Measurements from ENCODE around the gene PRDM16. TPM values are rescaled to one million over a fixed set of nuclear protein-coding genes. Genes with fewer than 3 reads are reported as not detected.

PRDM16 gene
- total and polyA plus RNA-seq, 2 experiments from 2014 or later = 41.8 to 55.8 TPM

DNA sequence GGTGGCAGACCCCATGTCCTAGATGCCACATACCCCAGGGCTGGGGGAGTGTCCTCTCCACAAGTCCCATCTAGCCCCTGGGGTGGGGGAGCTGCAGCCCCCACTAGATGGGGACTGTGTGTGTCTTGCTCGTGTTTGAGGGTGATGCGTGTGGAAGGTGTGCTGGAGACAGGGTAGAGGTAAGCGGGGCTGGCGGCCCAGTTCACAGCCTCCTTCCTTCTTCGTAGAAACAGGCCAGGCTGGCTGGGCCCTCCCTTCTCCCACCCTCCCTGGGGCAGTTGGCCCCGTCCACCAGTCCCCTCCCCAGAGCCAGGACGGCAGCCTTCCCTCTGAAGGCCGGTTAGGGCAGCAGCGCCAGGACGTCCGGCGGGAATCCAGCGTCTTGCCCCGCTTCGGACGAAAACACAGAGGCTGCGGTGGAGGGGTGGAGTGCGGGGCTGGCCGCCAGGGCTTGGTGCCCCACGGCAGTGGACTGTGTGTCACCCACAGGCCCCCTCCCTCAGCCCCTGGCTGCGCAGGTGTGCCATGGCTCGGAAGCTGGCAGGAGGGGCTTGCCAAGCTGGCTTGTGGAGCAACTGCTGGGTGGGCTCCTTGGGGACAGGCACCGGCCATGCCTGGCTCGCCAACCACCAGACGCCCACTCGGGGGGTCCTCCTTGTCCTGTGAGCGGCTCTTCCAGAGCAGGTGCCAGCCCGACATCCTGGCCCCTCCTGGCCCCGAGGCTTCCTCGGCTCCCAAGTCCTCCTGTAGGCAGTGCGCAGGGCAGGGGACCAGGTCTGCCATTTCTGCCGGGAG, 3.6 kb downstream of the PRDM16 start:
- H3K27ac ChIP-seq = no peak overlapping the region
- peaks cover 65% of the 10 kb centered on the region for H3K27me3 ChIP-seq
- DNase-seq (ENCODE audit: low read depth in 1 of 2, low spot score in 1 of 2) = peak in 1 of 2 donors; percentile 45
- peak overlapping the region; percentile 82 for H3K4me3 ChIP-seq
- no peaks in the 10 kb centered on the region for H3K9me3 ChIP-seq (ENCODE audit: low read depth)
- no peaks in the 10 kb centered on the region for H3K36me3 ChIP-seq
- peaks cover 47% of the 10 kb centered on the region for H3K4me1 ChIP-seq (ENCODE audit: low read depth)
- TF ChIP-seq, protein P1, sequence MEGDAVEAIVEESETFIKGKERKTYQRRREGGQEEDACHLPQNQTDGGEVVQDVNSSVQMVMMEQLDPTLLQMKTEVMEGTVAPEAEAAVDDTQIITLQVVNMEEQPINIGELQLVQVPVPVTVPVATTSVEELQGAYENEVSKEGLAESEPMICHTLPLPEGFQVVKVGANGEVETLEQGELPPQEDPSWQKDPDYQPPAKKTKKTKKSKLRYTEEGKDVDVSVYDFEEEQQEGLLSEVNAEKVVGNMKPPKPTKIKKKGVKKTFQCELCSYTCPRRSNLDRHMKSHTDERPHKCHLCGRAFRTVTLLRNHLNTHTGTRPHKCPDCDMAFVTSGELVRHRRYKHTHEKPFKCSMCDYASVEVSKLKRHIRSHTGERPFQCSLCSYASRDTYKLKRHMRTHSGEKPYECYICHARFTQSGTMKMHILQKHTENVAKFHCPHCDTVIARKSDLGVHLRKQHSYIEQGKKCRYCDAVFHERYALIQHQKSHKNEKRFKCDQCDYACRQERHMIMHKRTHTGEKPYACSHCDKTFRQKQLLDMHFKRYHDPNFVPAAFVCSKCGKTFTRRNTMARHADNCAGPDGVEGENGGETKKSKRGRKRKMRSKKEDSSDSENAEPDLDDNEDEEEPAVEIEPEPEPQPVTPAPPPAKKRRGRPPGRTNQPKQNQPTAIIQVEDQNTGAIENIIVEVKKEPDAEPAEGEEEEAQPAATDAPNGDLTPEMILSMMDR (IDR thresholded peaks at IDR 0.05; ENCODE audit: low read depth, low read length) = no peak

DNA sequence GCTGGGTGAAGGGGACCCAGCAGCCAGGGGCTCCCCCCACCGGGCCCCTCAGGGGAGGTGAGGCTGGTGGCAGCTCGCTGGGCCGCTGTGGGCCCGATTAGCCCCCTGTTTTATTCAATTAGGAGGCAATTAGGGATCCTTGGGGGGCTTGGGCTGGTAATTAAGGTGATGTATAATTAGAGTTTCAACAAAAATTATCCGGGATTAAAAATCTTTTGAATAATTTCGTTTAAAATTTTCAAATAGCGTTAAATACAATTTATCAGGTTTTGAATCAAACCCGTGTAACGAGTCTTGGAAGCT, 4.1 kb downstream of the PRDM16 start:
- H3K27me3 ChIP-seq = peaks cover 60% of the 10 kb centered on the region
- H3K36me3 ChIP-seq = no peaks in the 10 kb centered on the region
- DNase-seq (ENCODE audit: low read depth in 1 of 2, low spot score in 1 of 2) = no peak
- TF ChIP-seq, protein P1 (IDR thresholded peaks at IDR 0.05; ENCODE audit: low read depth, low read length) = no peak
- H3K4me3 ChIP-seq = peak overlapping the region; percentile 82
- H3K9me3 ChIP-seq (ENCODE audit: low read depth) = no peaks in the 10 kb centered on the region
- H3K27ac ChIP-seq = no peak overlapping the region
- peaks cover 47% of the 10 kb centered on the region for H3K4me1 ChIP-seq (ENCODE audit: low read depth)

GRCh38 chr1:3073489-3074296, 4.7 kb downstream of the PRDM16 start:
- no peaks in the 10 kb centered on the region for H3K9me3 ChIP-seq (ENCODE audit: low read depth)
- H3K36me3 ChIP-seq = no peaks in the 10 kb centered on the region
- peaks cover 47% of the 10 kb centered on the region for H3K4me1 ChIP-seq (ENCODE audit: low read depth)
- peak in 1 of 2 donors; percentile 49 for DNase-seq (ENCODE audit: low read depth in 1 of 2, low spot score in 1 of 2)
- TF ChIP-seq, protein P1 (IDR thresholded peaks at IDR 0.05; ENCODE audit: low read depth, low read length) = no peak
- H3K27ac ChIP-seq = no peak overlapping the region
- peak overlapping the region; percentile 82 for H3K4me3 ChIP-seq
- peaks cover 54% of the 10 kb centered on the region for H3K27me3 ChIP-seq

GRCh38 chr1:3074297-3074741, 5.3 kb downstream of the PRDM16 start:
- TF ChIP-seq, protein P1 (IDR thresholded peaks at IDR 0.05; ENCODE audit: low read depth, low read length) = no peak
- Histone ChIP-seq H3K27me3 (peaks cover 54% of the 10 kb centered on the region), H3K36me3 (no peaks in the 10 kb centered on the region), H3K9me3 (ENCODE audit: low read depth) (no peaks in the 10 kb centered on the region), H3K4me3 (peak overlapping the region; percentile 82), H3K4me1 (ENCODE audit: low read depth) (peaks cover 47% of the 10 kb centered on the region), H3K27ac (no peak overlapping the region)
- peak in 1 of 2 donors; percentile 33 for DNase-seq (ENCODE audit: low read depth in 1 of 2, low spot score in 1 of 2)

- H3K9me3 ChIP-seq (ENCODE audit: low read depth) = no peaks in the 10 kb centered on the region
- no peak overlapping the region for H3K4me3 ChIP-seq
- no peak for DNase-seq (ENCODE audit: low read depth in 1 of 2, low spot score in 1 of 2)
- peaks cover 52% of the 10 kb centered on the region for H3K4me1 ChIP-seq (ENCODE audit: low read depth)
- H3K36me3 ChIP-seq = no peaks in the 10 kb centered on the region
- TF ChIP-seq, protein P1 (IDR thresholded peaks at IDR 0.05; ENCODE audit: low read depth, low read length) = no peak
- H3K27ac ChIP-seq = no peak overlapping the region
- peaks cover 54% of the 10 kb centered on the region for H3K27me3 ChIP-seq
Observed at GRCh38 chr1:3074800-3075199, 5.8 kb downstream of the PRDM16 start.

Data from cardiac muscle cell (in vitro differentiated cells and primary cell).